GOT3 (cell line): ENCODE measurements around the gene BSDC1.
"Not testable (repeated sequence)": the region's sequence is repeated elsewhere in the genome, so short reads cannot be mapped to it uniquely, and the experiment has no call there.

Source experiments
- DNase-seq: peaks from one replicate; lab custom pipeline; 2025; ENCODE audit warnings: mixed read lengths; lab: John Stamatoyannopoulos, UW

BSDC1 gene

DNA sequence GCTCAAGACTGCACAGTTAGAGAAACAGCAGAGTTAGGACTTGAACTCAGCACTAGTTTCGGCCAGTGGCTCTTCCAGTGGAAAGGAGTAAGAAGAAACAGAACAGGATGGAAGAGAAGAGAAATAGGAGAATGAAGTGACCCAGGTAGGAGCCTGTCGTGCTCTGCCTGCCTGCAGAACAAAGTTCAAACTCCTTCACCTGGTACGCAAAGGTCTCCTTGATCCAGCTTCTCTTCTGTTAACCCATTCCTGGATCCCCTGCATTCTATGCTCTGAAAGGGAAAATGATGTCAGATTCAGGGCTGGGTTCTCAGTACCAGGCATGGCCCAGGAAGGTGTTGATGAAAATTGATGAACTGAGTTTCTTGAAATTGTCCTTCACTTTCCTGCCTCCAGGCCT lies 35.8 kb downstream of the BSDC1 start:
- DNase-seq: no peak

DNA sequence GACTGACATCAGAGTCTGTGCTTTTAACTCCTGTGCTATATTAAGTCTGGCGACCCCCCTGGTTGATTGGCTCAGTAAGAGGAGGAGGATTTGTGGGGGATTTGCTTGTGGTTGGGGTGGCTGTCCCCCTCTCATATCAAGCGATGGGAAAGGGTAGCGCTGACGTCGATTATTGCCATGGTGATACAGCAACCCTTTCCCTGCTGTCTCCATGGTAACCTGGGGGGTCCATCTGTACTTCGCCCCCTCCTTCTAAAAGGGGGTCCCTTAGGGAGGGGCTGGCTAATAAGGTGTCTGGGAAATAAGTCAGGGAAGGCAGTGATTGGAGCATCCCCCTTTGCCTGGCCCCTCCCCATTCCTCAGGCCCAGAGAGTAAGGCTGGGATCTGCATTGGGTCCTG lies 36.6 kb downstream of the BSDC1 start:
- no peak for DNase-seq

DNA sequence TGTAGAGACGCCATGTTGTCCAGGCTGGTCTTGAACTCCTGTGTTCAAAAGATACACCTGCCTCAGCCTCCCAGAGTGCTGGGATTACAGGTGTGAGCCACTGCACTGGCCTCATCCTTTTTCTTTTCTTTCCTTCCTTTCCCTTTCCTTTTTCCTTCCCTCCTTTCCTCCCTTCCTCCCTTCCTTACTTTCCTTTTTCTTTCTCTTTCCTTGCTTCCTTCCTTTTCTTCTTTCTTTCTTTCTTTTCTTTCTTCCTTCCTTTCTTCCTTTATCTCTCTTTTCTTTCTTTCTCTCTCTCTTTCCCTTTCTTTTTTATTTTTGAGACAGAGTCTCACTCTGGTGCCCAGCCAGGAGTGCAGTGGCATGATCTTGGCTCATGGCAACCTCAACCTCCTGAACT lies 37.8 kb downstream of the BSDC1 start:
- DNase-seq: no peak

DNA sequence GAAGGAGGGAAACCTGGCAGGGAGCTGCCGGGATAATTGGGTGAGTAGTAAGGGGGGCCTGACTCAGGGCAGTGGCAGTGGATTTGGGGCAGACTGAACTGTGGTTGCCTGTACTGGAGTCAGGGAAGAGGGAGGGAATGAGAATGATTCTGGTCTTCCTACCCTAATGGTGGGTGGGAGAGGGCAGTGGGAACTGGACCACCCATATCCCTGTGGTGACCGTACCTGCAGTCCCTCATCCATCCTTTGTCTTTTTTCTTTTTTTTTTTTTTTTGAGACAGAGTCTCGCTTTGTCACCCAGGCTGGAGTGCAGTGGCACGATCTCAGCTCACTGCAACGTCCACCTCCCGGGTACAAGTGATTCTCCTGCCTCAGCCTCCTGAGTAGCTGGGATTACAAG lies 38.5 kb downstream of the BSDC1 start:
- not testable (repeated sequence) for DNase-seq

DNA sequence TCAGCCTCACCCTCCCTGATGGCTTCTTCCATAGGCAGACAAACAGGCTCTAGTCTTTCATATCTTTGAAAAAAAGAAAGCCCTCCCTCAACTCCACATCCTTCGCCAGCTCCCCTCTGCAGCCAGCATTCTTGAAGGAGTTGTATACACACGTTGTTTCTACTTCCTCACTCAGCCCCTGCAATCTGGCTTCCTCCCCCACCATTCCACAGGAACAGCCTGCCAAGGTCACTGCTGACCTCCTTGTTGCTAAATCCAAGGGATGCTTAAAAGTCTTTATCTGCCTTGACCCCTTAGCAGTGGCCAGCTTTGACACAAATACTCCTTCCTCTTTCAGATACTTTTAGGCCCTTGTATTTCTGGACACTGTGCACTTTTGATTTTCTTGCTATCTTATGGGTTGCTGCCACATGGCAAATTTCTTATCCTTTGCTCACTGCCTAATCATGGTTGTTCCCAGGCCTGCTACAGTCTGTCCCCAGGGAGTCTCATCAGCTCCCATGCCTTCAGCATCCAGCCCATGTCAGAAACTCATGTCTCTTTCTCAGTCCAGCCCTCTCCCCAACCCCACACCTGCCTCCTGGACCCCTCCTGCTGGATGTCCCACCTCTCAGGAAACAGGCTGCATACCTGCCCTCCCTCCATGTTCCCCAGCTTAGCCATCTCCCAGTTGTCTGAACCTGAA lies 40.2 kb downstream of the BSDC1 start:
- no peak for DNase-seq

DNA sequence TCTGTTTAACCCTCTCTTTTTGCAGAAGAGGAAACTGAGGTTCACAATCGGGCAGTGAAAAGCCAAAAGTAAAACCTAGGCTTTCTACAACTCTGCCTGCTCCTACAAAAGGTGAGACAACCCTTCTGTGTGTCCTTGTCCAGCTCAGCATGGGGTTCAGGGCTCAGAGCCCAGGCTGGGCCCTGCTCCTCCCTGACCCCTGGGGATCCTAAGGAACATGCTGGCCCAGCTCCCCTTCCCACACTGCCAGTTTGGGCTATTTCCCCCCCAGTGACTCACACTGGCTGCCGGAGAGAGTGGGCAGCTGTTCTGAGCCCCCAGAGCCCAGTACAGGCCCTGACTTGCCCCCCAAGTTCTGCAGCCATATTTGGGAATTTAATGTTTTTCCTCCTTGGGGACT lies 40.8 kb downstream of the BSDC1 start:
- DNase-seq: no peak

DNA sequence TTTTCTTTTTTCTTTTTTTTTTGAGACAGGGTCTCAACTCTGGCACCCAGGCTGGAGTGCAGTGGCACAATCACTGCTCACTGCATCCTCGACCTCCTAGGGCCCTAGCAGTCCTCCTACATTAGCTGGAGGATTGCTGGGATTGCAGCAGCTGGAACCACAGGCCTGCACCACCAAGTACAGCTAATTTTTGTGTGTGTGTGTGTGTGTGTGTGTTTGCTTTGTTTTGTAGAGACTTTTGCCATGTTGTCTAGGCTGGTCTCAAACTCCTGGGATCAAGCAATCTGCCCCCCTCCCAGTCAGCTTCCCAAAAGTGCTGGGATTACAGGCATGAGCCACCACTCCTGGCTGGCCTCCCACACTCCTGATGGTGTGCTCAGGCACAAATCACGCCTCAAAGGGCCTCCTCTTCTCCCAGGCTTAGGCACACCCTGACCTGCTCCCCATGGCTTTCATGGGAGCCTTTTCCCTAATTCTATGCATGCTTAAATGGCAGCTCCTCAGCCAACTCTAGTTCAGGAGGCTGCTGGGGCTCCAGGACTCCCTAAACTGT lies 41.3 kb downstream of the BSDC1 start:
- no peak for DNase-seq

DNA sequence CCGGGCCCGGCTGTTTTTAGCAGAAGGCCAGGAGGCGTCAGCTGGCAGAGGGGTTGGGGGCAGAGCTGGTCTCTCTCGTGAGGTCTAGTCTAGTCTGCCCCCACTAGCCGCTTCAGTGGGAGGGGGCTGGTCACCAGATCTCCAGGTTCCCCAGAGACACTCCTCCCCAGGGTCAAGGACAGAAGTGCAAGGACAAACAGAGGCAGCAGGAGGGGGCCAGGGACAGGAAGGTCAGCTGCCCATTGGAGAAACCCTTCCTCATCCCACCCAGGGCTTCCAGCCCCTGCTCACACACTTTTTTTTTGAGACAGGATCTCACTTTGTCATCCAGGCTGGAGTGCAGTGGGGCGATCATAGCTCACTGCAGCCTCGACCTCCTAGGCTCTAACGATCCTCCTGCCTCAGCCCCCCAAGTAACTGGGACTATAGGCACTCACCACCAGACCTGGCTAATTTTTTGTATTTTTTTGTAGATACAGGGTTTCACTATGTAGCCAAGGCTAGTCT lies 41.9 kb downstream of the BSDC1 start:
- DNase-seq: no peak

DNA sequence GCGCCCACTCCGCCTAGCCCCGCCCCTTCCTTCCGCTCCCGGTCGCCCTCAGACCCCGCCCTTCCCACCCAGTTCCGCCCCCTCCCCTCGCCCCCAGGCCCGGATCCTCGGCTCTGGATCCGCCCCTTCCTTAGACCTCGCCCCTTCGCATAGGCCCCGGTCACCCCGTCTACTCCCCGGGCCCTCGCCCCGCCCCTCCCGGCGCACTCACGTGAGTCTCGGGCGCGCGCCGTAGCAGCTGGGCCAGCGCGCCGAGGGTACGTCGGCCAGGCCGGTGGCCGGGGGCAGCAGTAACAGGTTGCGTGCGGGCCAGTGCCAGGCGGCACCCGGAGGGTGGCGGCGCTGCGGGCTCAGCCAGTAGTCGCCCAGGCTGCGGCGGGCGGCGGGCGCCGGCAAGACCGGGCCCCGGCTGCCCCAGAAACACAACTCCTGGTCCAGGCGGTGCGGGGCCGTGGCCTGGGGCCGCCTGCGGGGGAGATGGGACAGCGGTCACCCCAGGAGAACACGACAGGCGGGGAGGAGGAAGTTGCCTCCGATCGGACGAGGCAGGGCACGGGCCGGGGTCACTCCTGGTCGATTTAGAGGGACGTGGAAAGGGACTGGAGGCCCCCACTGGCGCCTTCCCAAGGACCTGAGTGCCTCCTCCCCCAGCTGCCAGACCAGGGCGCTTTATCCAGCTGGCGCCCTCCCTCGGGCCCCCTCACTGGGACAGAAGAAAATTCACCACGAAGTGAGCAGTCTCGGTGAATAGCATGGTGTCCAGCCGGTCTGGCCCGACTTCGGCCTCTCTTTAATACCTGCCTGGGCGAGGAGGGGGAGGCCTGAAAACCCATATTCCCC lies 42.6 kb downstream of the BSDC1 start:
- peak; percentile 43 for DNase-seq

DNA sequence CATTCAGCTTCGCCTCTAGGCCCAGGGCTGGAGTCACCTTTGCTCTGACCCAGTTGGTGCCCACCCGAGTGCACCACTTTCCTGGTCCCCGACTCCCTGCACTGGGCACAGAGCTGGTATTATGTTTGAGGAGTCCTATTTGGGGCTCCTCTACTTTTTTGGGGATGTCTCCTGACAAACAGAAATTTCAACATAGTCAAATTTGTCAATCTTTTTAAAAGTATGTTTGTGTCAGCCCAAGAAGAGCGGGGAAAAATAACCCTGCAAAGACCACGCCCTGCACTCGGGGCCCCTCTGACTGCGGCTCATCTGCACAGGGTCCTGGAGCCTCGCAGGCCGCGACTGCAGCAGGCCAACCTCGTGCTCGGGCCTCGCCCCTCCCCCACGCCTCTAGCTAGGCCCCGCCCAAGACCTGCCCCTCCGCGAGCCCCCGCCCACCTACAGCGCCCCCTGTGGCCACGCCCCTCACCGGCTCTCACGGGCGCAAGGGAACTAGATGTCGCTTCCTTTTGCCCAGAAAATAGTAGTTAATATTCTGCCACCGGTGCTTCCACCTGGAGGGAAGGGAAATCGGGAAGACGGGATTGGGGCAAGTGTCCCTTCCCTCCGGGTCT lies 43.3 kb downstream of the BSDC1 start:
- no peak for DNase-seq

DNA sequence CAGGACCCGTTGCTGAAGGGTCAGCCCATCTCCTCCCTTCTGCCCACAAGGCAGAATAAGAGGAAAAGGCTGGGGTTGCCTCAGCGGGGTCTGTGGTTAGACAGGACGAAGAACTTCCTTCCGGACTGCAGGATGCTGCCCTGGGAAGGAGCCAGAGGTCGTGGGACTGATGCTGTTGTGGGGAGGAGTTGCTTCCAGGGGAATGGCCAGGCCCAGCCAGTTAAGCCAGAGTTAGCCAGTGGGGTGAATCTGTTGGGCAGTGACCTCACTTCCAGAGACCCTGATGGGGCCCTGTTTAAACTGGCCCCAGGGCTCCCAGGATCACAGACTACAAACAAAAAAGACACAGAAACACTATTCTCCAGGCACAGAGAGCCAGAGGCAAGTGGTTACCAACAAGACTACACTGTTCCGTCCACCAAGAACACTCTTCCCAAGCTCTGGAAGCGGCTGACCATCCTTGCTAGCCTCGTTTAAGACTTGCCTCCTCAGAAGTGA lies 45.0 kb downstream of the BSDC1 start:
- no peak for DNase-seq

DNA sequence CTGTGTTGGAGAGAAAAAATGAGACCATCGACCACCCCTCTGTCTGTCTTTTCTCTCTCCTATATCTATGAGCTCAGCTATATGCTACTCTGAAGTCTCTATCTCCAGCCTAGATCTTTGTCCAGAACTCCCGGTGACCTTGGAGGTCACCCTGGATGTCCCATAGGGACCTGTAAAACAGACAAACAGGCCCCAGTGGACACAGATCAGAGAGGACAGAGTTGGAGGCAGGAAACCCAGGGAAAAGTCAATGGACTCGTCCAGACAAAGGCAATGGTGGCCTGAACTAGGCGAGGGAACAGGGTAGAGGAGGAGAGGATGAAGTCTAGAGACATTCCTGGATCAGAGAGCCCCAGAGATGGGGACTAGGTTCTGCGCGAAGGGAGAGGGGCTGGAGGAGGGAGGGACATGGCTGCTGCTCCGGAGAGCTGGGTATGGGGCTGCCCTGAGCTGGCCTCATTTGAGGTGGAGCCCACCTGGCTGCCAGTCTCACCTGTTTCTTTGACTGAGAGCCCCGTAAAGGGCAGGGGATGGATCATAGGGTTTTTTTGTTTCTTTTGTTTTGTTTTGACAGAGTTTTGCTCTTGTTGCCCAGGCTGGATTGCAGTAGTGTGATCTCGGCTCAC lies 47.6 kb downstream of the BSDC1 start:
- no peak for DNase-seq

DNA sequence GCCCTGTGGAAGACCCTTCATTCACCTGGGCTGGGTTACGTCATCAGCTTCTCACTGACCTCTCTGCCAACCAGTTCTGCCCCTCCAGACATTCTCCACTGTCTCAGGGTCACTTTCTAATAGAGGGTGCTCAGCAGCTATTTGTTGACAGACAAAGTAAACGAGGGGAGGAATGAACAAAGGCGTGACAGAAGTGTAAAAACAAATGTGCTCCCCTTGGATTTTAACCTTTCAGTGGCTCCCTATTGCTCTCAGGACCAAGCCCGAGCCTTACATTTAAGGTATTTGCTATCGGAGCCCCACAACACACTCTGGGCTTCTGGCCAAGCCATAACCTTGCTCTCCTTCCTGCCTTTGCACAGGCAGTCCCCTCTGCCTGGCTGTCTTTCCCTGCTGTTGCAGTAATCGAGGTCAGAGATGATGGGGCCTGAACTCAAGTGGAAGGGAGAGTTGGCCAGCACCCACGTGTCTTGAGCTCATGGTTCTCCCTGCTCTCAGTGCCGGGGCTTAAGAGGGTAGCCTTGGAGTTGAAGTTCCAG lies 48.9 kb downstream of the BSDC1 start:
- DNase-seq: no peak

DNA sequence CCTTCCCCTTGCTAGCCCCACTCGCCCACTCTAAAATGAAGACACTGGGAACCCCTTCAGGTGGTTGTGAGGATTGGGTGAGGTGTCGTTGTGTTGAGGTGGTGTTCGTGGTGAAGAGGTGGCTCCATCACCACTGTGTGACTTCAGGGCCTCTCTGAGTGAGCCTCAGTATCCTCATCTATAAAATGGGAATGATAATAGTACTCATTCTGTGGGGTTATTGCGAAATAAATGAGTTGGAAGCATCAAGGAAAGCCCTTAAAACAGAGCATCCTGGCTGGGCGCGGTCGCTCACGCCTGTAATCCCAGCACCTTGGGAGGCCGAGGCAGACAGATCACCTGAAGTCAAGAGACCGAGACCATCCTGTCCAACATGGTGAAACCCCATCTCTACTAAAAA lies 51.5 kb downstream of the BSDC1 start:
- no peak for DNase-seq

DNA sequence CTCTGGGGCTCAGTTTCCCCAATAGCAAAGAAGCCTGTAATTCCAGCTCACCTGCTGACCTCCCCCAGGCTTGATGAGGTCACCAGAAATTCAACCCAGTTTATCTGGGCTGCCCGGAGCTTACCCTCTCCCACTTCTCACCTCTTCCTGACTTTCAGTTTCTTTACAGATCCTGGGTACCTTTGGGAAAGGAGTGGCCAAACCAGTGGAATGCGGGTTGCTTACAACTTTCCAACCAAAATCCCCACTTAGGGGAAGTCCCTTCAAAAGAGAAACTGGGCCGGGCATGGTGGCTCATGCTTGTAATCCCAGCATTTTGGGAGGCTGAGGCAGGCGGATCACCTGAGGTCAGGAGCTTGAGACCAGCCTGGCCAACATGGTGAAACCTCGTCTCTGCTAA lies 52.3 kb downstream of the BSDC1 start:
- DNase-seq: no peak

DNA sequence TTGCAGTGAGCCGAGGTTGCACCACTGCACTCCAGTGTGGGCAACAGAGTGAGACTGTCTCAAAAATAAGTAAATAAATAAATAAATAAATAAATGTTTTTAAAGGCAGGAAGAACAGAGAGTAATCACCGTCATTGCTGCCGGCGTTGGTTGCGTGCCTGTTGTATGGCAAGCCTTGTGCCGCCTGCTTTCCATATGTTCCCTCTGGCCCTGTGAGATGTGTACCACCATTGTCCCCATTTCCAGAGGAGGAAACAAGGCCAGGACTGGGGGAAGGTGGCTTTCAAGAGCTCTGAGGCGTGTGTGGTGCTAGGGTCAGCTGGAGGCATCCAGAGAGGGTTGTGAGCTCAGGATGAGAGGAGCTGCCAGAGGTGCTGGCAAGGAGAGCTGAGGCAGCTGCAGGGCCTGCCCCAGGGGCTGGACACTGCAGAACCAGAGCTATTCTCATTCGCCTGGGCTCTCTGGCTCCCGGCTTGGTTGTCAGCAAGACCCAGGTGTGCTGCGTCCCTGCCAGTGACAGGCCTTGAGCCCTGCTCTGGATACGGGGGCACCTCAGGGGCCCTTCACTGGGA lies 53.0 kb downstream of the BSDC1 start:
- DNase-seq: no peak

DNA sequence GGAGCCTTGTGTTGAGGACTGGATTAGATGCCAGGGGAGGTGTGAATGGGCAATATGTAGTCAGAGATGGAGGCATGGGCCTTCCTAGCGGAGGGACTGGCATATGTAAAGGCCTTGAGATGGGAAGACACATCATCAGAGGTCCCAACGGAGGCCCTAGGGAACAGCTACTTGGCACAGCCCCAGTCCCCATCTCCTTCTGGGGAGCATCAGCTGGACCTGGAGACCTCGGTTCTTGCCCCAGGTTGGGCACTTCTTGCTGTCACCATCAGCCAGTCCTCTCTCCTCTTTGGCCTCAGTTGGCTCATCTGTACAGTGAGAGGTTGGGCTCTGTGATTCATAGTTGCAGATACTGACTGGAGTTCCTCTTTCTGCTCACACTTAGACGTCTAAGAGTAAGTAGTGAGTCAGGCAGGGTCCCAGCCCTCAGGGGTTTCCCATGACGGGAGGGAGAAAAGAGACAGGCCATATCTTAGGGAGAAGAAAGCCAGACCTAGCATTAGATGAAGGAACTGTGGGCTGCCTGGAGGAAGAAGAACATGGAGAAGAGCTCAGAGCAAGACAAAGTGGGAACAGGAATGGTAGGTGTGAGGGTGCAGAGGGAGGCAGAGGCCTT lies 54.8 kb downstream of the BSDC1 start:
- DNase-seq: no peak

DNA sequence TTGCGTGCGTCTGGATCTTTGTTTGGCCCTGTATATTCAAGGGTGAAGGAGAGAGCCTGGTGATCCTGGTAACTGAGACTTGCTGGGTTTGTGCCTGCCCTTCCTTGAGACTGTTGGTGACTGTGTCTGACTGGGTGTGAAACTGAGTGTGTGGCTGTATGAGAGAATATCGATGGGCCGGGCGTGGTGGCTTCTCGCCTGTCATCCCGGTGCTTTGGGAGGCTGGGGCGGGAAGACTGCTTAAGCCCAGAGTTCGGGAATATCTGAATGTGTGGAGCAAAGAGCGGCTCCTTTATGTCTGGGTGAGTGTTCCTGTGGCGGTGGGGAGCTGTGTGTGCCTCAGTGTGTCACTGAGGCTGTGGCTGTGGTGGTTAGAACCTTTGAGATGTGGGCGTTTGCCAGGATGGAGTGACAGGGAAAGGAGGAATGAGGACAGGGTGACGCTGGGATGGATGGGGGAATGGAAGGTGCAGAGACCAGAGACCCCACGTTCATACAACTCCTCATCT lies 55.5 kb downstream of the BSDC1 start:
- no peak for DNase-seq

DNA sequence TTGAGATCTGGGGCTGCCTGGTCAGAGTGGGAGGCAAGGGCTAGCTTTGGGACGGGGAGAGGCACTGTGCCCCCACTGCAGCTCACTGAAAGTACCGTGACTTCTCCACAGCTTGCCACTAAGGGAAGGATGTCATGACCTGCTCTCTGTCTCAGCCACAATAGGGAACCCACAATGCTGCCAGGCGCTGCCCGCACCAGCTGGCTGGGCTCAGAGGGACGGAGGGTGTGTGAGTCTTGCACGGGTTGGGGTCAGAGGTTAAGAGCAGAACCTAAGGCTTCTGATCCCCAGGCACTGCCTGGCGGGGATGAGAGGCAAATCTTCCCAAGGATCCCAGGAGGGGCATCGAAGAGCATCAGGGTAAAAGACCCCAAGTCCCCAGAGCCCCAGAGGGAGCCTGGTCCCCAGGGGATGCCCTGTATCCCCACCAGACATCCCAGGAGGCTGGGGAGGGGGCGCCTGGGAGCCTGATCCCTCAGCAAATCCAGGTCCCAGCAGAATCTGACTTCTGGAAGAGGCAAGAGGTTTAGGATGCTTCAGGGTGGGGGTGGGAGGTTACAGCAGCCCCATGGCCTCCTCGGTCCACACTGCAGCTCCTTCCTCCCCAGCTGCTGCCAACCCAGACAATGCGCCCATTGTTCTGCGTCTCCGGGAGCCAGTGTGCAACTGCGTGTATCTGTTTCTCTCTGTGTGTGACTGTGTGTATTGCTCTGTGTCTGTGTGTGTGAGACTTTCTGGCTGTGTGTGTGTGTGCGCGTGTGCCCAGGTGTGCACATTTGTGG lies 56.2 kb downstream of the BSDC1 start:
- DNase-seq: no peak
